Stimulated activated CD4-positive, alpha-beta T cell treated with anti-CD3 and anti-CD28 coated beads, Interleukin-2, amount 100 ng/mL, for 24 hours (primary cell): ENCODE data around the gene MRE11.
"Not testable (repeated sequence)": the region's sequence is repeated elsewhere in the genome, so short reads cannot be mapped to it uniquely, and the experiment has no call there.

Experiments used
- DNase-seq, 2 donors: peaks; one replicate each; pipeline ENCODE4 v3.0.0-alpha.2; 2020

Gene MRE11

GRCh38 chr11:94418123-94418765 is 75.4 kb downstream of the MRE11 start:
- DNase-seq: no peak

GRCh38 chr11:94417386-94417987 is 76.2 kb downstream of the MRE11 start:
- no peak for DNase-seq

- no peak for DNase-seq
Measured at GRCh38 chr11:94405062-94405833, 88.4 kb downstream of the MRE11 start.

- DNase-seq: no peak
Measured at GRCh38 chr11:94402355-94402754, 91.3 kb downstream of the MRE11 start.

- DNase-seq: no peak
Measured at GRCh38 chr11:94401773-94402265, 91.8 kb downstream of the MRE11 start.

- DNase-seq: no peak
Measured at GRCh38 chr11:94400839-94401772, 92.5 kb downstream of the MRE11 start, which contains the start of gene GPR83. Gene GPR83 (minus strand): TSS chr11:94401419. CDS start chr11:94401247, 172 bp downstream.

- DNase-seq: no peak
Measured at GRCh38 chr11:94400457-94400838, 93.2 kb downstream of the MRE11 start.

GRCh38 chr11:94400050-94400449 is 93.6 kb downstream of the MRE11 start:
- DNase-seq: no peak

GRCh38 chr11:94398101-94398500 is 95.5 kb downstream of the MRE11 start:
- DNase-seq: no peak

GRCh38 chr11:94396282-94396681 is 97.4 kb downstream of the MRE11 start:
- no peak for DNase-seq

- not testable (repeated sequence) for DNase-seq
Measured at GRCh38 chr11:94391937-94392336, 101.7 kb downstream of the MRE11 start.

GRCh38 chr11:94379613-94380012 is 114.0 kb downstream of the MRE11 start:
- no peak for DNase-seq

- no peak for DNase-seq
Measured at GRCh38 chr11:94376841-94377240, 116.8 kb downstream of the MRE11 start.

GRCh38 chr11:94370576-94370975 is 123.1 kb downstream of the MRE11 start:
- DNase-seq: not testable (repeated sequence)
